ENCODE results near the gene GNS.

The GNS gene

GRCh38 chr12:64678835-64679234 lies 80.4 kb downstream of the GNS start:
- Histone ChIP-seq H3K27me3 (ENCODE audit: control insufficient read depth, insufficient read depth, low read length) (no peaks in the 10 kb centered on the region), H3K9ac (ENCODE audit: low read depth, low read length) (no peak overlapping the region), H3K9me3 (ENCODE audit: control insufficient read depth, insufficient read depth, low read length) (no peaks in the 10 kb centered on the region), H3K4me1 (ENCODE audit: control insufficient read depth, insufficient read depth, low read length) (peaks cover 15% of the 10 kb centered on the region), H3K36me3 (ENCODE audit: control insufficient read depth, insufficient read depth, low read length) (no peaks in the 10 kb centered on the region), H3K4me3 (ENCODE audit: low read depth, low read length) (no peak overlapping the region)

- Histone ChIP-seq H3K4me1 (ENCODE audit: control insufficient read depth, insufficient read depth, low read length) (peaks cover 17% of the 10 kb centered on the region), H3K9ac (ENCODE audit: low read depth, low read length) (no peak overlapping the region), H3K4me3 (ENCODE audit: low read depth, low read length) (no peak overlapping the region), H3K9me3 (ENCODE audit: control insufficient read depth, insufficient read depth, low read length) (no peaks in the 10 kb centered on the region), H3K36me3 (ENCODE audit: control insufficient read depth, insufficient read depth, low read length) (no peaks in the 10 kb centered on the region), H3K27me3 (ENCODE audit: control insufficient read depth, insufficient read depth, low read length) (no peaks in the 10 kb centered on the region)
These were observed 81.0 kb downstream of the GNS start for GRCh38 chr12:64678248-64678647.

GRCh38 chr12:64675795-64676194 lies 83.4 kb downstream of the GNS start:
- no peak overlapping the region for H3K4me3 ChIP-seq (ENCODE audit: low read depth, low read length)
- no peaks in the 10 kb centered on the region for H3K36me3 ChIP-seq (ENCODE audit: control insufficient read depth, insufficient read depth, low read length)
- no peaks in the 10 kb centered on the region for H3K27me3 ChIP-seq (ENCODE audit: control insufficient read depth, insufficient read depth, low read length)
- H3K4me1 ChIP-seq (ENCODE audit: control insufficient read depth, insufficient read depth, low read length): peaks cover 14% of the 10 kb centered on the region
- H3K9me3 ChIP-seq (ENCODE audit: control insufficient read depth, insufficient read depth, low read length): no peaks in the 10 kb centered on the region
- H3K9ac ChIP-seq (ENCODE audit: low read depth, low read length): no peak overlapping the region

- H3K4me1 ChIP-seq (ENCODE audit: control insufficient read depth, insufficient read depth, low read length): peaks cover 22% of the 10 kb centered on the region
- H3K9ac ChIP-seq (ENCODE audit: low read depth, low read length): no peak overlapping the region
- no peaks in the 10 kb centered on the region for H3K36me3 ChIP-seq (ENCODE audit: control insufficient read depth, insufficient read depth, low read length)
- H3K4me3 ChIP-seq (ENCODE audit: low read depth, low read length): no peak overlapping the region
- no peaks in the 10 kb centered on the region for H3K9me3 ChIP-seq (ENCODE audit: control insufficient read depth, insufficient read depth, low read length)
- no peaks in the 10 kb centered on the region for H3K27me3 ChIP-seq (ENCODE audit: control insufficient read depth, insufficient read depth, low read length)
These were observed 84.8 kb downstream of the GNS start for GRCh38 chr12:64674367-64674922.

GRCh38 chr12:64673490-64674169 lies 85.6 kb downstream of the GNS start:
- Histone ChIP-seq H3K9ac (ENCODE audit: low read depth, low read length) (no peak overlapping the region), H3K27me3 (ENCODE audit: control insufficient read depth, insufficient read depth, low read length) (no peaks in the 10 kb centered on the region), H3K4me3 (ENCODE audit: low read depth, low read length) (no peak overlapping the region), H3K4me1 (ENCODE audit: control insufficient read depth, insufficient read depth, low read length) (peaks cover 27% of the 10 kb centered on the region), H3K36me3 (ENCODE audit: control insufficient read depth, insufficient read depth, low read length) (no peaks in the 10 kb centered on the region), H3K9me3 (ENCODE audit: control insufficient read depth, insufficient read depth, low read length) (no peaks in the 10 kb centered on the region)

- H3K9me3 ChIP-seq (ENCODE audit: control insufficient read depth, insufficient read depth, low read length): no peaks in the 10 kb centered on the region
- H3K36me3 ChIP-seq (ENCODE audit: control insufficient read depth, insufficient read depth, low read length): no peaks in the 10 kb centered on the region
- no peak overlapping the region for H3K4me3 ChIP-seq (ENCODE audit: low read depth, low read length)
- H3K4me1 ChIP-seq (ENCODE audit: control insufficient read depth, insufficient read depth, low read length): peaks cover 25% of the 10 kb centered on the region
- H3K27me3 ChIP-seq (ENCODE audit: control insufficient read depth, insufficient read depth, low read length): no peaks in the 10 kb centered on the region
- H3K9ac ChIP-seq (ENCODE audit: low read depth, low read length): no peak overlapping the region
These were observed 86.2 kb downstream of the GNS start for GRCh38 chr12:64672925-64673409.

- Histone ChIP-seq H3K4me3 (ENCODE audit: low read depth, low read length) (no peak overlapping the region), H3K4me1 (ENCODE audit: control insufficient read depth, insufficient read depth, low read length) (peaks cover 33% of the 10 kb centered on the region), H3K9ac (ENCODE audit: low read depth, low read length) (no peak overlapping the region), H3K9me3 (ENCODE audit: control insufficient read depth, insufficient read depth, low read length) (no peaks in the 10 kb centered on the region), H3K27me3 (ENCODE audit: control insufficient read depth, insufficient read depth, low read length) (no peaks in the 10 kb centered on the region), H3K36me3 (ENCODE audit: control insufficient read depth, insufficient read depth, low read length) (no peaks in the 10 kb centered on the region)
These were observed 87.5 kb downstream of the GNS start for GRCh38 chr12:64671681-64672080.

GRCh38 chr12:64670919-64671639 lies 88.1 kb downstream of the GNS start:
- Histone ChIP-seq H3K4me1 (ENCODE audit: control insufficient read depth, insufficient read depth, low read length) (peaks cover 33% of the 10 kb centered on the region), H3K9me3 (ENCODE audit: control insufficient read depth, insufficient read depth, low read length) (no peaks in the 10 kb centered on the region), H3K36me3 (ENCODE audit: control insufficient read depth, insufficient read depth, low read length) (no peaks in the 10 kb centered on the region), H3K9ac (ENCODE audit: low read depth, low read length) (no peak overlapping the region), H3K27me3 (ENCODE audit: control insufficient read depth, insufficient read depth, low read length) (no peaks in the 10 kb centered on the region), H3K4me3 (ENCODE audit: low read depth, low read length) (no peak overlapping the region)

- no peaks in the 10 kb centered on the region for H3K27me3 ChIP-seq (ENCODE audit: control insufficient read depth, insufficient read depth, low read length)
- no peak overlapping the region for H3K4me3 ChIP-seq (ENCODE audit: low read depth, low read length)
- H3K9ac ChIP-seq (ENCODE audit: low read depth, low read length): no peak overlapping the region
- H3K9me3 ChIP-seq (ENCODE audit: control insufficient read depth, insufficient read depth, low read length): no peaks in the 10 kb centered on the region
- peaks cover 36% of the 10 kb centered on the region for H3K4me1 ChIP-seq (ENCODE audit: control insufficient read depth, insufficient read depth, low read length)
- no peaks in the 10 kb centered on the region for H3K36me3 ChIP-seq (ENCODE audit: control insufficient read depth, insufficient read depth, low read length)
These were observed 89.2 kb downstream of the GNS start for GRCh38 chr12:64670019-64670418.

- Histone ChIP-seq H3K9ac (ENCODE audit: low read depth, low read length) (no peak overlapping the region), H3K36me3 (ENCODE audit: control insufficient read depth, insufficient read depth, low read length) (no peaks in the 10 kb centered on the region), H3K4me3 (ENCODE audit: low read depth, low read length) (no peak overlapping the region), H3K9me3 (ENCODE audit: control insufficient read depth, insufficient read depth, low read length) (no peaks in the 10 kb centered on the region), H3K4me1 (ENCODE audit: control insufficient read depth, insufficient read depth, low read length) (peaks cover 36% of the 10 kb centered on the region), H3K27me3 (ENCODE audit: control insufficient read depth, insufficient read depth, low read length) (no peaks in the 10 kb centered on the region)
These were observed 89.8 kb downstream of the GNS start for GRCh38 chr12:64669270-64669842.

- H3K9me3 ChIP-seq (ENCODE audit: control insufficient read depth, insufficient read depth, low read length): no peaks in the 10 kb centered on the region
- H3K4me1 ChIP-seq (ENCODE audit: control insufficient read depth, insufficient read depth, low read length): peaks cover 29% of the 10 kb centered on the region
- H3K9ac ChIP-seq (ENCODE audit: low read depth, low read length): no peak overlapping the region
- no peak overlapping the region for H3K4me3 ChIP-seq (ENCODE audit: low read depth, low read length)
- H3K27me3 ChIP-seq (ENCODE audit: control insufficient read depth, insufficient read depth, low read length): no peaks in the 10 kb centered on the region
- no peaks in the 10 kb centered on the region for H3K36me3 ChIP-seq (ENCODE audit: control insufficient read depth, insufficient read depth, low read length)
These were observed 91.4 kb downstream of the GNS start for GRCh38 chr12:64667793-64668192.
